HEK293 (cell line): Measurements from ENCODE around the gene LAMB2.

Experiments
- FEZF1 ChIP-seq: fragments of 450-650 bp; formaldehyde crosslinking; IDR thresholded peaks from 2 replicates; pipeline ENCODE4 v1.5.1; 2016; ENCODE audit warnings: missing biosample characterization, missing genetic modification characterization
- KLF8 ChIP-seq: fragments of 450-650 bp; formaldehyde crosslinking; IDR thresholded peaks from 2 replicates; pipeline ENCODE4 v1.5.1; 2016; ENCODE audit warnings: missing biosample characterization, missing genetic modification characterization
- PRDM10 ChIP-seq: fragments of 450-650 bp; formaldehyde crosslinking; IDR thresholded peaks from 2 replicates; pipeline ENCODE4 v1.5.1; 2016; ENCODE audit warnings: missing biosample characterization, missing genetic modification characterization
- SP3 ChIP-seq: fragments of 450-650 bp; formaldehyde crosslinking; IDR thresholded peaks from 2 replicates; pipeline ENCODE4 v1.5.1; 2016; ENCODE audit warnings: missing biosample characterization, missing genetic modification characterization
- SP7 ChIP-seq: fragments of 450-650 bp; formaldehyde crosslinking; IDR thresholded peaks from 2 replicates; pipeline ENCODE4 v1.5.1; 2016; ENCODE audit warnings: missing biosample characterization, missing genetic modification characterization
- YY1 ChIP-seq: fragments of 450-650 bp; formaldehyde crosslinking; IDR thresholded peaks from 2 replicates; pipeline ENCODE4 v1.5.1; 2018; ENCODE audit warnings: missing biosample characterization, missing genetic modification characterization
- YY2 ChIP-seq: fragments of 450-650 bp; formaldehyde crosslinking; IDR thresholded peaks from 2 replicates; pipeline ENCODE4 v1.5.1; 2016; ENCODE audit warnings: missing biosample characterization, missing genetic modification characterization
- ZBTB11 ChIP-seq: fragments of 450-650 bp; formaldehyde crosslinking; conservative IDR thresholded peaks from 2 replicates; pipeline ENCODE4 v1.5.1; 2016; ENCODE audit warnings: low read depth, missing biosample characterization, missing genetic modification characterization
- ZBTB17 ChIP-seq: fragments of 450-650 bp; formaldehyde crosslinking; IDR thresholded peaks from 2 replicates; pipeline ENCODE4 v1.5.1; 2016; ENCODE audit warnings: missing biosample characterization, missing genetic modification characterization
- ZBTB26 ChIP-seq: fragments of 450-650 bp; formaldehyde crosslinking; optimal IDR thresholded peaks from 2 replicates; pipeline ENCODE3; 2016; ENCODE audit warnings: missing biosample characterization, mild to moderate bottlenecking, missing genetic modification characterization
- ZNF169 ChIP-seq: fragments of 450-650 bp; formaldehyde crosslinking; IDR thresholded peaks from 2 replicates; pipeline ENCODE4 v1.5.1; 2016; ENCODE audit warnings: missing biosample characterization, missing genetic modification characterization
- ZNF341 ChIP-seq: fragments of 450-650 bp; formaldehyde crosslinking; IDR thresholded peaks from 2 replicates; pipeline ENCODE4; 2016; ENCODE audit warnings: low read depth, missing biosample characterization, missing genetic modification characterization
- ZNF660 ChIP-seq: fragments of 450-650 bp; IDR thresholded peaks from 2 replicates; pipeline ENCODE4 v1.5.1; 2018; ENCODE audit warnings: missing biosample characterization, mild to moderate bottlenecking, missing genetic modification characterization
- ZXDB ChIP-seq: fragments of 450-650 bp; formaldehyde crosslinking; IDR thresholded peaks from 2 replicates; pipeline ENCODE4 v1.5.1; 2016; ENCODE audit warnings: missing biosample characterization, missing genetic modification characterization
- TF ChIP-seq, protein P1 (sequence below): IDR thresholded peaks from 2 replicates; pipeline ENCODE4 v1.6.1; 2011; ENCODE audit warnings: mild to moderate bottlenecking, low read depth, low read length, borderline replicate concordance
- TF ChIP-seq, protein P2 (sequence below): fragments of 450-650 bp; formaldehyde crosslinking; IDR thresholded peaks from 2 replicates; pipeline ENCODE4 v1.5.1; 2017; ENCODE audit warnings: missing biosample characterization, missing genetic modification characterization
- TF ChIP-seq, protein P3 (sequence below): fragments of 450-650 bp; formaldehyde crosslinking; conservative IDR thresholded peaks from 2 replicates; pipeline ENCODE4 v1.5.1; 2016; ENCODE audit warnings: low read depth, missing biosample characterization, missing genetic modification characterization
- TF ChIP-seq, protein P4 (sequence below): fragments of 450-650 bp; formaldehyde crosslinking; IDR thresholded peaks from 2 replicates; pipeline ENCODE4 v1.5.1; 2016; ENCODE audit warnings: missing biosample characterization, missing genetic modification characterization

LAMB2 gene

GRCh38 chr3:49104427-49105291 is 28.2 kb downstream of the LAMB2 start, which contains the start of gene QARS1 (continued):
- TF ChIP-seq, protein P1, sequence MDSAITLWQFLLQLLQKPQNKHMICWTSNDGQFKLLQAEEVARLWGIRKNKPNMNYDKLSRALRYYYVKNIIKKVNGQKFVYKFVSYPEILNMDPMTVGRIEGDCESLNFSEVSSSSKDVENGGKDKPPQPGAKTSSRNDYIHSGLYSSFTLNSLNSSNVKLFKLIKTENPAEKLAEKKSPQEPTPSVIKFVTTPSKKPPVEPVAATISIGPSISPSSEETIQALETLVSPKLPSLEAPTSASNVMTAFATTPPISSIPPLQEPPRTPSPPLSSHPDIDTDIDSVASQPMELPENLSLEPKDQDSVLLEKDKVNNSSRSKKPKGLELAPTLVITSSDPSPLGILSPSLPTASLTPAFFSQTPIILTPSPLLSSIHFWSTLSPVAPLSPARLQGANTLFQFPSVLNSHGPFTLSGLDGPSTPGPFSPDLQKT, result peak; percentile 38; the same call in 1 of the 2 replicates
- peak; percentile 60 for TF ChIP-seq ZBTB11 (tag by site-specific recombination)
- TF ChIP-seq ZNF169 (tag by site-specific recombination), result no peak
- peak; percentile 37; the same call in 1 of the 2 replicates for TF ChIP-seq SP7 (tag by site-specific recombination)
- TF ChIP-seq SP3 (tag by site-specific recombination), result peak; percentile 75
- peak; percentile 78; the same call in 1 of the 2 replicates for TF ChIP-seq YY1 (tag by site-specific recombination)
- TF ChIP-seq, protein P2, sequence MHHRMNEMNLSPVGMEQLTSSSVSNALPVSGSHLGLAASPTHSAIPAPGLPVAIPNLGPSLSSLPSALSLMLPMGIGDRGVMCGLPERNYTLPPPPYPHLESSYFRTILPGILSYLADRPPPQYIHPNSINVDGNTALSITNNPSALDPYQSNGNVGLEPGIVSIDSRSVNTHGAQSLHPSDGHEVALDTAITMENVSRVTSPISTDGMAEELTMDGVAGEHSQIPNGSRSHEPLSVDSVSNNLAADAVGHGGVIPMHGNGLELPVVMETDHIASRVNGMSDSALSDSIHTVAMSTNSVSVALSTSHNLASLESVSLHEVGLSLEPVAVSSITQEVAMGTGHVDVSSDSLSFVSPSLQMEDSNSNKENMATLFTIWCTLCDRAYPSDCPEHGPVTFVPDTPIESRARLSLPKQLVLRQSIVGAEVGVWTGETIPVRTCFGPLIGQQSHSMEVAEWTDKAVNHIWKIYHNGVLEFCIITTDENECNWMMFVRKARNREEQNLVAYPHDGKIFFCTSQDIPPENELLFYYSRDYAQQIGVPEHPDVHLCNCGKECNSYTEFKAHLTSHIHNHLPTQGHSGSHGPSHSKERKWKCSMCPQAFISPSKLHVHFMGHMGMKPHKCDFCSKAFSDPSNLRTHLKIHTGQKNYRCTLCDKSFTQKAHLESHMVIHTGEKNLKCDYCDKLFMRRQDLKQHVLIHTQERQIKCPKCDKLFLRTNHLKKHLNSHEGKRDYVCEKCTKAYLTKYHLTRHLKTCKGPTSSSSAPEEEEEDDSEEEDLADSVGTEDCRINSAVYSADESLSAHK, result peak; percentile 67
- TF ChIP-seq PRDM10 (tag by site-specific recombination), result peak; percentile 80
- peak; percentile 74; the same call in 1 of the 2 replicates for TF ChIP-seq YY2 (tag by site-specific recombination)
- TF ChIP-seq ZNF660 (tag by site-specific recombination), result 0 out of 2 replicates have a peak, but pooled peaks have one; percentile 8
- TF ChIP-seq KLF8 (tag by site-specific recombination), result peak; percentile 44; the same call in 1 of the 2 replicates
- no peak for TF ChIP-seq FEZF1
- TF ChIP-seq ZBTB17 (tag by site-specific recombination), result peak; percentile 46; the same call in 1 of the 2 replicates
- peak; percentile 30; the same call in 1 of the 2 replicates for TF ChIP-seq ZNF341 (tag by site-specific recombination)
- TF ChIP-seq, protein P3, sequence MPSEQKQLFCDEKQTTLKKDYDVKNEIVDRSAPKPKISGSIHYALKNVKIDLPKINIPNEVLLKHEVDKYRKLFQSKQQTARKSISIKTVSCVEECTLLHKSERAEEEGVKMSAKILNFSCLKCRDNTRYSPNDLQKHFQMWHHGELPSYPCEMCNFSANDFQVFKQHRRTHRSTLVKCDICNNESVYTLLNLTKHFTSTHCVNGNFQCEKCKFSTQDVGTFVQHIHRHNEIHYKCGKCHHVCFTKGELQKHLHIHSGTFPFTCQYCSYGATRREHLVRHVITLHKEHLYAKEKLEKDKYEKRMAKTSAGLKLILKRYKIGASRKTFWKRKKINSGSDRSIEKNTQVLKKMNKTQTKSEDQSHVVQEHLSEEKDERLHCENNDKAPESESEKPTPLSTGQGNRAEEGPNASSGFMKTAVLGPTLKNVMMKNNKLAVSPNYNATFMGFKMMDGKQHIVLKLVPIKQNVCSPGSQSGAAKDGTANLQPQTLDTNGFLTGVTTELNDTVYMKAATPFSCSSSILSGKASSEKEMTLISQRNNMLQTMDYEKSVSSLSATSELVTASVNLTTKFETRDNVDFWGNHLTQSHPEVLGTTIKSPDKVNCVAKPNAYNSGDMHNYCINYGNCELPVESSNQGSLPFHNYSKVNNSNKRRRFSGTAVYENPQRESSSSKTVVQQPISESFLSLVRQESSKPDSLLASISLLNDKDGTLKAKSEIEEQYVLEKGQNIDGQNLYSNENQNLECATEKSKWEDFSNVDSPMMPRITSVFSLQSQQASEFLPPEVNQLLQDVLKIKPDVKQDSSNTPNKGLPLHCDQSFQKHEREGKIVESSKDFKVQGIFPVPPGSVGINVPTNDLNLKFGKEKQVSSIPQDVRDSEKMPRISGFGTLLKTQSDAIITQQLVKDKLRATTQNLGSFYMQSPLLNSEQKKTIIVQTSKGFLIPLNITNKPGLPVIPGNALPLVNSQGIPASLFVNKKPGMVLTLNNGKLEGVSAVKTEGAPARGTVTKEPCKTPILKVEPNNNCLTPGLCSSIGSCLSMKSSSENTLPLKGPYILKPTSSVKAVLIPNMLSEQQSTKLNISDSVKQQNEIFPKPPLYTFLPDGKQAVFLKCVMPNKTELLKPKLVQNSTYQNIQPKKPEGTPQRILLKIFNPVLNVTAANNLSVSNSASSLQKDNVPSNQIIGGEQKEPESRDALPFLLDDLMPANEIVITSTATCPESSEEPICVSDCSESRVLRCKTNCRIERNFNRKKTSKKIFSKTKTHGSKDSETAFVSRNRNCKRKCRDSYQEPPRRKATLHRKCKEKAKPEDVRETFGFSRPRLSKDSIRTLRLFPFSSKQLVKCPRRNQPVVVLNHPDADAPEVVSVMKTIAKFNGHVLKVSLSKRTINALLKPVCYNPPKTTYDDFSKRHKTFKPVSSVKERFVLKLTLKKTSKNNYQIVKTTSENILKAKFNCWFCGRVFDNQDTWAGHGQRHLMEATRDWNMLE, result peak; percentile 63
- TF ChIP-seq ZXDB (tag by site-specific recombination), result peak; percentile 70
- TF ChIP-seq, protein P4, sequence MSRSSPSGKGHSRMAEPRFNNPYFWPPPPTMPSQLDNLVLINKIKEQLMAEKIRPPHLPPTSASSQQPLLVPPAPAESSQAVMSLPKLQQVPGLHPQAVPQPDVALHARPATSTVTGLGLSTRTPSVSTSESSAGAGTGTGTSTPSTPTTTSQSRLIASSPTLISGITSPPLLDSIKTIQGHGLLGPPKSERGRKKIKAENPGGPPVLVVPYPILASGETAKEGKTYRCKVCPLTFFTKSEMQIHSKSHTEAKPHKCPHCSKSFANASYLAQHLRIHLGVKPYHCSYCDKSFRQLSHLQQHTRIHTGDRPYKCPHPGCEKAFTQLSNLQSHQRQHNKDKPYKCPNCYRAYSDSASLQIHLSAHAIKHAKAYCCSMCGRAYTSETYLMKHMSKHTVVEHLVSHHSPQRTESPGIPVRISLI (tag by site-specific recombination), result peak; percentile 89
- TF ChIP-seq ZBTB26 (tag by site-specific recombination), result peak; percentile 50
